Activated CD4-positive, CD25-positive, alpha-beta regulatory T cell (primary cell): ENCODE data around the gene TCP11.

Source experiments
- DNase-seq, 4 experiments: peaks; one replicate each; lab custom pipeline; 2025; lab: John Stamatoyannopoulos, UW

Gene TCP11

GRCh38 chr6:35092362-35093117, 48.6 kb downstream of the TCP11 start:
- DNase-seq = no peak

- DNase-seq = no peak
Observed at GRCh38 chr6:35091346-35092083, 49.6 kb downstream of the TCP11 start.

- DNase-seq = no peak
Observed at GRCh38 chr6:35090734-35091133, 50.4 kb downstream of the TCP11 start.

- no peak for DNase-seq
Observed at GRCh38 chr6:35089935-35090505, 51.1 kb downstream of the TCP11 start.

GRCh38 chr6:35089216-35089934, 51.8 kb downstream of the TCP11 start:
- no peak for DNase-seq

- no peak for DNase-seq
Observed at GRCh38 chr6:35088281-35089215, 52.6 kb downstream of the TCP11 start.

GRCh38 chr6:35087361-35088280, 53.5 kb downstream of the TCP11 start:
- DNase-seq = no peak

- no peak for DNase-seq
Observed at GRCh38 chr6:35086636-35087360, 54.3 kb downstream of the TCP11 start.

- DNase-seq = no peak
Observed at GRCh38 chr6:35086282-35086632, 54.9 kb downstream of the TCP11 start.

- DNase-seq = no peak
Observed at GRCh38 chr6:35085359-35086281, 55.5 kb downstream of the TCP11 start.

- no peak for DNase-seq
Observed at GRCh38 chr6:35084511-35085203, 56.5 kb downstream of the TCP11 start.

GRCh38 chr6:35084041-35084491, 57.1 kb downstream of the TCP11 start:
- DNase-seq = no peak

- DNase-seq = no peak
Observed at GRCh38 chr6:35083507-35083906, 57.6 kb downstream of the TCP11 start.

GRCh38 chr6:35082733-35083403, 58.3 kb downstream of the TCP11 start:
- no peak for DNase-seq

- DNase-seq = no peak
Observed at GRCh38 chr6:35082046-35082732, 59.0 kb downstream of the TCP11 start.

GRCh38 chr6:35081426-35081851, 59.7 kb downstream of the TCP11 start:
- DNase-seq = no peak
